H1 (cell line): ENCODE results near the gene PTTG2. TPM values are rescaled to one million over a fixed set of nuclear protein-coding genes. Genes with fewer than 3 reads are reported as not detected.
A peak's percentile ranks its signal among the peaks of the same experiment; 100 is the strongest.

Experiments
- CTCF ChIA-PET: fragments of 300-600 bp; sonication (Branson Sonifier 250); formaldehyde crosslinking; loops from one replicate; lab custom pipeline; 2021; ENCODE audit not compliant: partially characterized antibody; lab: Charles Lee
- POLR2A ChIA-PET: fragments of 300-600 bp; sonication (Branson Sonifier 250); formaldehyde crosslinking; loops from one replicate; lab custom pipeline; 2021; ENCODE audit warnings: inconsistent platforms; ENCODE audit not compliant: partially characterized antibody; lab: Charles Lee
- DNase-seq, 2 experiments: peaks; one replicate each; pipeline versions ENCODE4 v3.0.0 to v3.0.0-alpha.2; 2010 to 2022; ENCODE audit warnings: low spot score in 2 of 2, low read depth in 1 of 2, mixed read lengths in 1 of 2
- FAIRE-seq: peaks from 2 replicates; lab custom pipeline; 2011; peaks lifted over from hg19 to GRCh38; lab: Jason Lieb, UNC
- H2AFZ ChIP-seq: 2 replicates; pipeline ENCODE4 v1.8.1; 2012; ENCODE audit warnings: low read length, inconsistent platforms
- H2AK5ac ChIP-seq: 2 replicates; pipeline ENCODE4 v1.6.1; 2013; ENCODE audit warnings: low read depth, low read length
- H2BK120ac ChIP-seq: replicated peaks from 2 replicates; pipeline ENCODE3; 2013; ENCODE audit warnings: low read depth, low read length, inconsistent platforms
- H2BK12ac ChIP-seq: 2 replicates; pipeline ENCODE4 v1.6.1; 2013; ENCODE audit warnings: low read depth, low read length
- H2BK15ac ChIP-seq: 2 replicates; pipeline ENCODE4 v1.6.1; 2013; ENCODE audit warnings: low read length
- H2BK20ac ChIP-seq: 2 replicates; pipeline ENCODE4 v1.6.1; 2013; ENCODE audit warnings: low read length
- H2BK5ac ChIP-seq: 2 replicates; pipeline ENCODE4 v1.6.1; 2013; ENCODE audit warnings: low read depth, low read length
- H3K14ac ChIP-seq: 2 replicates; pipeline ENCODE4 v1.6.1; 2013; ENCODE audit warnings: inconsistent platforms; ENCODE audit not compliant: insufficient read length
- H3K18ac ChIP-seq: 2 replicates; pipeline ENCODE4 v1.6.1; 2013; ENCODE audit warnings: low read length; ENCODE audit errors: extremely low read depth
- H3K23ac ChIP-seq: 2 replicates; pipeline ENCODE4 v1.6.1; 2013; ENCODE audit warnings: inconsistent platforms; ENCODE audit not compliant: insufficient read length
- H3K23me2 ChIP-seq: 2 replicates; pipeline ENCODE4 v1.6.1; 2013; ENCODE audit warnings: low read depth, low read length
- H3K27ac ChIP-seq: 2 replicates; pipeline ENCODE4 v1.6.1; 2011; ENCODE audit warnings: low read depth, low read length, inconsistent platforms
- H3K27me3 ChIP-seq, 4 experiments: replicated peaks in 1 of 4; 1 replicate in 1 of 4; 2 replicates in 3 of 4; pipeline versions ENCODE4 v1.6.1 to v1.8.1; 2011 to 2013; ENCODE audit warnings: low read length in 3 of 4, mild to moderate bottlenecking in 3 of 4, inconsistent platforms in 2 of 4, mixed read lengths in 2 of 4, moderate library complexity in 1 of 4; ENCODE audit not compliant: control insufficient read depth in 3 of 4, insufficient read depth in 3 of 4; ENCODE audit errors: extremely low read depth in 1 of 4
- H3K36me3 ChIP-seq, 4 experiments: 2 replicates each; pipeline versions ENCODE4 v1.6.1 to v1.8.1; 2011 to 2013; ENCODE audit warnings: mild to moderate bottlenecking in 4 of 4, low read length in 3 of 4, moderate library complexity in 2 of 4, control low read depth in 1 of 4, inconsistent platforms in 1 of 4; ENCODE audit not compliant: insufficient read depth in 4 of 4, control insufficient read depth in 2 of 4
- H3K4ac ChIP-seq: replicated peaks from 2 replicates; pipeline ENCODE3; 2013; ENCODE audit warnings: low read length, low read depth, mixed read lengths, inconsistent platforms; ENCODE audit not compliant: insufficient read length
- H3K4me1 ChIP-seq, 4 experiments: replicated peaks in 1 of 4; 1 replicate in 1 of 4; 2 replicates in 3 of 4; pipeline versions ENCODE4 v1.6.1 to v1.8.1; 2011 to 2013; ENCODE audit warnings: low read length in 3 of 4, inconsistent platforms in 2 of 4, mixed read lengths in 1 of 4; ENCODE audit not compliant: insufficient read depth in 4 of 4, control insufficient read depth in 3 of 4
- H3K4me2 ChIP-seq, 2 experiments: 2 replicates each; pipeline versions ENCODE4 v1.6.1 to v1.8.1; 2011 to 2013; ENCODE audit warnings: low read depth in 2 of 2, low read length in 2 of 2, control low read depth in 1 of 2, inconsistent platforms in 1 of 2, mild to moderate bottlenecking in 1 of 2; ENCODE audit not compliant: insufficient read depth in 1 of 2
- H3K4me3 ChIP-seq, 4 experiments: fragments of 200-600, 300-600 bp in 1 of 4; sonication (generic), shearing (Covaris generic), sonication (Bioruptor Twin) in 1 of 4; 2 replicates each; pipeline versions ENCODE4 v1.5.1 to v1.8.1; 2011 to 2016; ENCODE audit warnings: low read length in 4 of 4, low read depth in 3 of 4, control low read depth in 2 of 4, inconsistent platforms in 2 of 4, mild to moderate bottlenecking in 2 of 4, mixed read lengths in 1 of 4, moderate library complexity in 1 of 4; ENCODE audit not compliant: insufficient read depth in 2 of 4; ENCODE audit errors: extremely low read depth in 1 of 4
- H3K56ac ChIP-seq: replicated peaks from 2 replicates; pipeline ENCODE3; 2013; ENCODE audit warnings: low read depth, mild to moderate bottlenecking, mixed read lengths, low read length, inconsistent platforms; ENCODE audit not compliant: insufficient read length
- H3K79me1 ChIP-seq: 2 replicates; pipeline ENCODE4 v1.6.1; 2013; ENCODE audit warnings: low read depth, low read length, control low read depth
- H3K79me2 ChIP-seq, 2 experiments: 2 replicates each; pipeline versions ENCODE4 v1.6.1 to v1.8.1; 2012 to 2013; ENCODE audit warnings: low read length in 2 of 2, mild to moderate bottlenecking in 2 of 2, inconsistent platforms in 1 of 2; ENCODE audit not compliant: insufficient read depth in 2 of 2, control insufficient read depth in 1 of 2
- H3K9ac ChIP-seq, 4 experiments: replicated peaks in 1 of 4; 1 replicate in 1 of 4; 2 replicates in 3 of 4; pipeline versions ENCODE4 v1.6.1 to v1.8.1; 2011 to 2013; ENCODE audit warnings: low read depth in 3 of 4, low read length in 3 of 4, control low read depth in 2 of 4, mild to moderate bottlenecking in 2 of 4, moderate library complexity in 2 of 4, inconsistent platforms in 1 of 4; ENCODE audit errors: extremely low read depth in 1 of 4
- H3K9me3 ChIP-seq, 2 experiments: 2 replicates each; pipeline versions ENCODE4 v1.6.1 to v1.8.1; 2012 to 2013; ENCODE audit warnings: mild to moderate bottlenecking in 2 of 2, moderate library complexity in 2 of 2, control low read depth in 1 of 2, inconsistent platforms in 1 of 2, low read depth in 1 of 2, low read length in 1 of 2, mixed read lengths in 1 of 2; ENCODE audit not compliant: insufficient read depth in 2 of 2
- H4K20me1 ChIP-seq, 2 experiments: replicated peaks in 1 of 2; 2 replicates each; pipeline versions ENCODE3 to v1.8.1; 2011 to 2013; ENCODE audit warnings: inconsistent platforms in 2 of 2, low read length in 2 of 2, mild to moderate bottlenecking in 1 of 2; ENCODE audit not compliant: insufficient read depth in 2 of 2, control insufficient read depth in 1 of 2
- H4K5ac ChIP-seq: 2 replicates; pipeline ENCODE4 v1.6.1; 2013; ENCODE audit warnings: low read length, low read depth, mixed read lengths, inconsistent platforms; ENCODE audit not compliant: insufficient read length
- H4K8ac ChIP-seq: 2 replicates; pipeline ENCODE4 v1.8.0; 2013; ENCODE audit warnings: mild to moderate bottlenecking, moderate library complexity, low read length, inconsistent platforms; ENCODE audit not compliant: insufficient read depth; ENCODE audit errors: extremely low read depth
- H4K91ac ChIP-seq: replicated peaks from 2 replicates; pipeline ENCODE3; 2013; ENCODE audit warnings: low read length, mixed read lengths, inconsistent platforms; ENCODE audit not compliant: insufficient read length
- POU5F1 ChIP-seq: IDR thresholded peaks from 2 replicates; pipeline ENCODE4 v1.6.1; 2011; ENCODE audit warnings: low read depth, mild to moderate bottlenecking, low read length, moderate library complexity
- RAD21 ChIP-seq, 2 experiments: IDR thresholded peaks in 1 of 2; conservative IDR thresholded peaks in 1 of 2; 2 replicates each; pipeline ENCODE4 v1.6.1; 2011; ENCODE audit warnings: low read depth in 2 of 2, low read length in 2 of 2, improper control_type of control experiment in 1 of 2, inconsistent platforms in 1 of 2, mild to moderate bottlenecking in 1 of 2, moderate library complexity in 1 of 2
- WGBS, 2 experiments: shearing (Covaris generic) in 1 of 2; methylation state at CpG; one replicate each; pipeline versions ENCODE4 v1.1.6 to v1.1.7; 2013 to 2015; ENCODE audit warnings: low lambda C conversion rate in 2 of 2, mixed read lengths in 2 of 2, inconsistent platforms in 1 of 2, low coverage in 1 of 2, missing lambda C conversion rate in 1 of 2; ENCODE audit not compliant: insufficient replicate concordance in 2 of 2, insufficient coverage in 1 of 2, insufficient read length in 1 of 2; ENCODE audit errors: extremely low coverage in 1 of 2, missing lambda C conversion rate in 1 of 2; 5-methylcytosine and 5-hydroxymethylcytosine counted together
- polyA plus RNA-seq, 7 experiments: library from polyadenylated mRNA; depleted of rRNA in 3 of 7; stranded (reverse) in 5 of 7; unstranded in 2 of 7; fragments of >200 nt in 5 of 7; fragments of 200-250 nt in 2 of 7; gene quantifications; 1 replicate in 5 of 7; 2 replicates in 1 of 7; 4 replicates in 1 of 7; pipeline versions ENCODE4 v1.2.1 to v1.2.3, GENCODE V29; 2011 to 2013; ENCODE audit warnings: missing spikeins in 2 of 7, mixed read lengths in 2 of 7
- total RNA-seq: library from RNA; stranded (reverse); fragmentation: NEBNext Ultra II Directional; extraction: Animal tissue kit (Norgen Biotek cat#: 25700); gene quantifications from 2 replicates; pipeline ENCODE4 v1.2.1, GENCODE V29; 2021

PTTG2 gene
- total and polyA plus RNA-seq, 2 of the 8 experiments (the other 6 are each of a cell fraction or from before 2014, with no cell fraction given) = not detected

DNA sequence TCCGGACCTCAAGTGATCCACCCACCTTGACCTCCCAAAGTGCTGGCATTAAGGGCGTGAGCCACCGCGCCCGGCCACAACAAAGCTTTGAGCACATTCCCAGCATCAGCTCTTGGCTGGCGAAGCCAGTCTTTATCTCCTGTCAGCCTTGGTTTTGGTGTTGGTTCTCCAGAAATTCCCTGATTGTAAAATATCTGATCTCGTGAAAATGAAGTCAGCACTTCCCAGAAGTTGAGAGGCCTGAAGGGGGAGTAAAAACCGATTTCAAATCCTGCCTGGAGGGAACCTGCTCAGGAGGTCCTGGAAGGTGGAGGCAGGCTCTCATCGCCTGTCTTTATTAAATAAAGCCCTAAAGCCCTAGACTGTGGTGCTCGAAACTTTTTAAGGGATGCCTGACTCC lies 33.6 kb downstream of the PTTG2 start:
- peak in 1 of 2 experiments; percentile 19; a peak in 1 of 4 replicates for TF ChIP-seq RAD21 (IDR thresholded peaks at IDR 0.05 in 1 of 2, conservative IDR thresholded peaks at IDR 0.05 in 1 of 2; ENCODE audit: low read depth in 2 of 2, low read length in 2 of 2)
- no peak for TF ChIP-seq POU5F1
- Histone ChIP-seq H2BK12ac (no peak overlapping the region), H2BK15ac (no peak overlapping the region), H4K91ac (no peak overlapping the region), H3K56ac (no peak overlapping the region), H4K5ac (no peak overlapping the region), H4K20me1 (peaks cover 0 to 2% of the 10 kb centered on the region in 2 experiments), H3K23ac (no peak overlapping the region), H3K4me2 (peak overlapping the region in 1 of 2 experiments; percentile 54; a peak in 2 of 4 replicates), H2AFZ (no peak overlapping the region), H3K23me2 (no peaks in the 10 kb centered on the region), H3K9ac (no peak overlapping the region), H3K4ac (no peak overlapping the region), H3K36me3 (no peaks in the 10 kb centered on the region), H2BK20ac (no peak overlapping the region), H3K27me3 (no peaks in the 10 kb centered on the region), H2BK5ac (no peak overlapping the region), H3K4me3 (no peak overlapping the region), H2AK5ac (no peak overlapping the region), H4K8ac (no peak overlapping the region), H3K27ac (no peak overlapping the region), H3K9me3 (no peaks in the 10 kb centered on the region), H3K4me1 (peaks cover 13 to 30% (median 25%) of the 10 kb centered on the region in 4 experiments), H2BK120ac (no peak overlapping the region), H3K18ac (no peak overlapping the region), H3K14ac (no peak overlapping the region), H3K79me2 (peaks cover 0 to 70% of the 10 kb centered on the region in 2 experiments; a peak in 2 of 4 replicates), H3K79me1 (peaks cover 11% of the 10 kb centered on the region)
- 92% methylated on average over 10 of the region's 10 CpGs; no CpG with 5 or more reads in 1 of the 2 experiments for WGBS, 2 experiments
- POLR2A ChIA-PET = interaction anchor here (0.6 to 1.1 kb wide), 2 partner anchors 12 kb away, joined by 3 read pairs; no protein-coding TSS in a partner anchor
- no peak for DNase-seq
- FAIRE-seq = peak; percentile 7
- CTCF ChIA-PET = interaction anchor here (0.7 to 2.6 kb wide), 8 partner anchors 10 to 42 kb away, joined by 3 to 9 read pairs (median 3); no protein-coding TSS in a partner anchor
